Dendritic cell treated with granulocyte-macrophage colony-stimulating factor and Interleukin-4, amounts not matched to agents 40 ng/mL and 50 ng/mL, for 4 days (primary cell): Measurements from ENCODE around the gene ETV3L.
A peak's percentile ranks its signal among the peaks of the same experiment; 100 is the strongest.

Experiments
- H3K27ac Mint-ChIP-seq: one replicate; pipeline ENCODE4 v1.8.0; 2022; ENCODE audit warnings: mild to moderate bottlenecking, mixed read lengths
- H3K27me3 Mint-ChIP-seq: one replicate; pipeline ENCODE4 v1.8.0; 2022; ENCODE audit warnings: mild to moderate bottlenecking, mixed read lengths
- H3K36me3 Mint-ChIP-seq: one replicate; pipeline ENCODE4 v1.8.0; 2022; ENCODE audit warnings: low read depth, mixed read lengths
- H3K4me1 Mint-ChIP-seq: one replicate; pipeline ENCODE4 v1.8.0; 2022; ENCODE audit warnings: low read depth, mixed read lengths
- H3K4me3 Mint-ChIP-seq: one replicate; pipeline ENCODE4 v1.8.0; 2022; ENCODE audit warnings: mild to moderate bottlenecking, moderate library complexity, mixed read lengths
- H3K9me3 Mint-ChIP-seq: one replicate; pipeline ENCODE4 v1.8.0; 2022; ENCODE audit warnings: mixed read lengths
- intact Hi-C: fragments of 100-400 bp; cut with micrococcal nuclease; formaldehyde crosslinking; loops from one replicate; pipeline ENCODE4 v1.15.0; 2022

The ETV3L gene

GRCh38 chr1:157091186-157091585 lies 8.4 kb downstream of the ETV3L start:
- intact Hi-C loops: no loop called here
- Mint-ChIP-seq H3K27me3 (peaks cover 12% of the 10 kb centered on the region), H3K4me1 (peaks cover 10% of the 10 kb centered on the region), H3K9me3 (no peaks in the 10 kb centered on the region), H3K4me3 (no peak overlapping the region), H3K36me3 (no peaks in the 10 kb centered on the region), H3K27ac (no peak overlapping the region)

GRCh38 chr1:157090771-157091170 lies 8.8 kb downstream of the ETV3L start:
- intact Hi-C loops: loop anchor here (1.0 kb wide), 1 partner anchor 65 kb away; no protein-coding TSS in a partner anchor
- Mint-ChIP-seq H3K27me3 (peaks cover 12% of the 10 kb centered on the region), H3K4me3 (no peak overlapping the region), H3K27ac (no peak overlapping the region), H3K9me3 (no peaks in the 10 kb centered on the region), H3K36me3 (no peaks in the 10 kb centered on the region), H3K4me1 (peaks cover 10% of the 10 kb centered on the region)

- no peaks in the 10 kb centered on the region for H3K9me3 Mint-ChIP-seq
- H3K4me3 Mint-ChIP-seq: no peak overlapping the region
- no peak overlapping the region for H3K27ac Mint-ChIP-seq
Measured at GRCh38 chr1:157090196-157090647, 9.4 kb downstream of the ETV3L start.

GRCh38 chr1:157089789-157090188 lies 9.8 kb downstream of the ETV3L start:
- Mint-ChIP-seq H3K27me3 (peaks cover 12% of the 10 kb centered on the region), H3K9me3 (no peaks in the 10 kb centered on the region), H3K4me3 (no peak overlapping the region), H3K27ac (no peak overlapping the region), H3K4me1 (peaks cover 10% of the 10 kb centered on the region), H3K36me3 (no peaks in the 10 kb centered on the region)
- intact Hi-C loops: loop anchor here (1.0 kb wide), 1 partner anchor 66 kb away; no protein-coding TSS in a partner anchor

More at GRCh38 chr1:157090196-157090647, 9.4 kb downstream of the ETV3L start:
- intact Hi-C loops: loop anchor here (1.0 kb wide), 1 partner anchor 65 kb away; no protein-coding TSS in a partner anchor
- peaks cover 12% of the 10 kb centered on the region for H3K27me3 Mint-ChIP-seq
- peaks cover 10% of the 10 kb centered on the region for H3K4me1 Mint-ChIP-seq
- no peaks in the 10 kb centered on the region for H3K36me3 Mint-ChIP-seq

- Mint-ChIP-seq H3K27me3 (peaks cover 12% of the 10 kb centered on the region), H3K36me3 (no peaks in the 10 kb centered on the region), H3K4me3 (no peak overlapping the region), H3K27ac (no peak overlapping the region), H3K4me1 (peaks cover 10% of the 10 kb centered on the region), H3K9me3 (no peaks in the 10 kb centered on the region)
- intact Hi-C loops: no loop called here
Measured at GRCh38 chr1:157088607-157089006, 11.0 kb downstream of the ETV3L start.

GRCh38 chr1:157087030-157087429 lies 12.6 kb downstream of the ETV3L start:
- Mint-ChIP-seq H3K36me3 (no peaks in the 10 kb centered on the region), H3K9me3 (no peaks in the 10 kb centered on the region), H3K4me1 (peaks cover 4% of the 10 kb centered on the region), H3K4me3 (no peak overlapping the region), H3K27me3 (peaks cover 15% of the 10 kb centered on the region), H3K27ac (no peak overlapping the region)
- intact Hi-C loops: no loop called here

GRCh38 chr1:157086299-157086698 lies 13.3 kb downstream of the ETV3L start:
- Mint-ChIP-seq H3K27me3 (peaks cover 12% of the 10 kb centered on the region), H3K27ac (no peak overlapping the region), H3K9me3 (no peaks in the 10 kb centered on the region), H3K36me3 (no peaks in the 10 kb centered on the region), H3K4me1 (no peaks in the 10 kb centered on the region), H3K4me3 (no peak overlapping the region)
- intact Hi-C loops: no loop called here

- H3K27me3 Mint-ChIP-seq: peaks cover 7% of the 10 kb centered on the region
- no peak overlapping the region for H3K27ac Mint-ChIP-seq
- H3K9me3 Mint-ChIP-seq: no peaks in the 10 kb centered on the region
- no peaks in the 10 kb centered on the region for H3K36me3 Mint-ChIP-seq
- H3K4me1 Mint-ChIP-seq: no peaks in the 10 kb centered on the region
- no peak overlapping the region for H3K4me3 Mint-ChIP-seq
- intact Hi-C loops: no loop called here
Measured at GRCh38 chr1:157085421-157085820, 14.2 kb downstream of the ETV3L start.

- H3K4me3 Mint-ChIP-seq: no peak overlapping the region
- H3K9me3 Mint-ChIP-seq: no peaks in the 10 kb centered on the region
- no peaks in the 10 kb centered on the region for H3K36me3 Mint-ChIP-seq
- intact Hi-C loops: no loop called here
- no peak overlapping the region for H3K27ac Mint-ChIP-seq
- H3K4me1 Mint-ChIP-seq: no peaks in the 10 kb centered on the region
- H3K27me3 Mint-ChIP-seq: peaks cover 5% of the 10 kb centered on the region
Measured at GRCh38 chr1:157084720-157085119, 14.9 kb downstream of the ETV3L start.

- no peaks in the 10 kb centered on the region for H3K9me3 Mint-ChIP-seq
- intact Hi-C loops: no loop called here
- no peak overlapping the region for H3K4me3 Mint-ChIP-seq
- H3K4me1 Mint-ChIP-seq: peaks cover 6% of the 10 kb centered on the region
- peaks cover 11% of the 10 kb centered on the region for H3K27me3 Mint-ChIP-seq
- H3K27ac Mint-ChIP-seq: no peak overlapping the region
- H3K36me3 Mint-ChIP-seq: no peaks in the 10 kb centered on the region
Measured at GRCh38 chr1:157081707-157082106, 17.9 kb downstream of the ETV3L start.

- H3K27ac Mint-ChIP-seq: no peak overlapping the region
- peaks cover 6% of the 10 kb centered on the region for H3K4me1 Mint-ChIP-seq
- no peaks in the 10 kb centered on the region for H3K9me3 Mint-ChIP-seq
- intact Hi-C loops: no loop called here
- H3K36me3 Mint-ChIP-seq: no peaks in the 10 kb centered on the region
- H3K4me3 Mint-ChIP-seq: no peak overlapping the region
- H3K27me3 Mint-ChIP-seq: peaks cover 13% of the 10 kb centered on the region
Measured at GRCh38 chr1:157080714-157081113, 18.9 kb downstream of the ETV3L start.

- Mint-ChIP-seq H3K4me1 (peaks cover 14% of the 10 kb centered on the region), H3K27me3 (peaks cover 20% of the 10 kb centered on the region), H3K36me3 (no peaks in the 10 kb centered on the region), H3K27ac (no peak overlapping the region), H3K9me3 (no peaks in the 10 kb centered on the region), H3K4me3 (no peak overlapping the region)
- intact Hi-C loops: loop anchor here (10.0 kb wide), 2 partner anchors 73 to 113 kb away; no protein-coding TSS in a partner anchor
Measured at GRCh38 chr1:157077394-157077793, 22.2 kb downstream of the ETV3L start.

- Mint-ChIP-seq H3K4me3 (peak overlapping the region; percentile 39), H3K27me3 (peaks cover 20% of the 10 kb centered on the region), H3K4me1 (peaks cover 14% of the 10 kb centered on the region), H3K36me3 (no peaks in the 10 kb centered on the region), H3K9me3 (no peaks in the 10 kb centered on the region), H3K27ac (no peak overlapping the region)
- intact Hi-C loops: loop anchor here (10.0 kb wide), 2 partner anchors 69 to 109 kb away; no protein-coding TSS in a partner anchor
Measured at GRCh38 chr1:157073944-157074685, 25.5 kb downstream of the ETV3L start.

- H3K9me3 Mint-ChIP-seq: no peaks in the 10 kb centered on the region
- intact Hi-C loops: no loop called here
- no peak overlapping the region for H3K4me3 Mint-ChIP-seq
- H3K36me3 Mint-ChIP-seq: no peaks in the 10 kb centered on the region
- no peak overlapping the region for H3K27ac Mint-ChIP-seq
- H3K4me1 Mint-ChIP-seq: peaks cover 9% of the 10 kb centered on the region
- peaks cover 15% of the 10 kb centered on the region for H3K27me3 Mint-ChIP-seq
Measured at GRCh38 chr1:157069601-157070000, 30.0 kb downstream of the ETV3L start.
